Left lung (tissue), 10 donors: ENCODE measurements around the gene STXBP5L. TPM values are rescaled to one million over a fixed set of nuclear protein-coding genes. Genes with fewer than 3 reads are reported as not detected.

ENCODE experiments used
- ATAC-seq: fragments of 200-7000 bp; cut with Tn5 transposase; one replicate; pipeline ENCODE4 v1.9.1; 2020; ENCODE audit warnings: moderate library complexity
- DNase-seq, 4 donors: peaks; one replicate each; pipeline ENCODE4 v3.0.0-alpha.2; 2013 to 2020
- H3K27ac ChIP-seq, 2 donors: fragments of 200-600 bp; sonication (generic) in 1 of 2; one replicate each; pipeline versions ENCODE4 v1.5.0 to v1.8.0; 2020 to 2021
- H3K27me3 ChIP-seq, 2 donors: fragments of 200-600 bp; sonication (generic) in 1 of 2; one replicate each; pipeline versions ENCODE4 v1.5.0 to v1.8.0; 2020 to 2021
- H3K36me3 ChIP-seq, 2 donors: fragments of 200-600 bp; sonication (generic) in 1 of 2; one replicate each; pipeline versions ENCODE4 v1.5.0 to v1.8.0; 2020 to 2021
- H3K4me1 ChIP-seq, 2 donors: fragments of 200-600 bp; one replicate each; pipeline ENCODE4 v1.8.0; 2021
- H3K4me3 ChIP-seq, 2 donors: fragments of 200-600 bp; sonication (generic) in 1 of 2; one replicate each; pipeline versions ENCODE4 v1.5.0 to v1.8.0; 2020 to 2021; ENCODE audit warnings: mild to moderate bottlenecking in 1 of 2
- H3K9me3 ChIP-seq, 2 donors: fragments of 200-600 bp; sonication (generic) in 1 of 2; one replicate each; pipeline versions ENCODE4 v1.5.0 to v1.8.0; 2020 to 2021
- CTCF ChIP-seq, 2 donors: fragments of 200-600 bp; sonication (generic) in 1 of 2; IDR thresholded peaks; one replicate each; pipeline versions ENCODE4 v1.5.0 to v1.8.0; 2021; ENCODE audit warnings: antibody characterized with exemption in 2 of 2
- intact Hi-C, 2 donors: fragments of 100-400 bp; cut with DNase I; formaldehyde crosslinking; loops; one replicate each; pipeline versions ENCODE4 v1.11.2 to v1.14.2; 2022
- polyA plus RNA-seq, 6 donors: library from polyadenylated mRNA; unstranded; fragments of 120-200 nt; gene quantifications; one replicate each; pipeline ENCODE4 v1.2.1, GENCODE V29; 2013; ENCODE audit not compliant: insufficient read length in 6 of 6
- total RNA-seq, 2 donors: library from RNA; stranded (reverse); fragmentation: NEBNext Ultra II Directional; extraction: Animal tissue kit (Norgen Biotek cat#: 25700); gene quantifications; one replicate each; pipeline ENCODE4 v1.2.1, GENCODE V29; 2021
- donor health status: DM: no; HTN: yes; CAD: no.
- donor health status: DM: no; HTN: no; CAD: no.

STXBP5L gene
- total and polyA plus RNA-seq, 8 donors: 0.14 to 0.41 (median 0.17) TPM; not detected in 2

- no peaks in the 10 kb centered on the region for H3K36me3 ChIP-seq
- H3K27me3 ChIP-seq: no peaks in the 10 kb centered on the region
- H3K9me3 ChIP-seq: no peaks in the 10 kb centered on the region
- ATAC-seq: no peak
- no peak overlapping the region for H3K27ac ChIP-seq
- DNase-seq: no peak
- intact Hi-C loops: no loop called here
- no peaks in the 10 kb centered on the region for H3K4me1 ChIP-seq
- TF ChIP-seq CTCF (IDR thresholded peaks at IDR 0.05): no peak
- H3K4me3 ChIP-seq: no peak overlapping the region
Measured at GRCh38 chr3:121424549-121424948, 516.5 kb downstream of the STXBP5L start.

GRCh38 chr3:121430664-121431215 lies 522.7 kb downstream of the STXBP5L start:
- Histone ChIP-seq H3K4me3 (no peak overlapping the region), H3K4me1 (peaks cover 0 to 17% of the 10 kb centered on the region in 2 donors), H3K27ac (no peak overlapping the region), H3K27me3 (no peaks in the 10 kb centered on the region), H3K36me3 (no peaks in the 10 kb centered on the region), H3K9me3 (no peaks in the 10 kb centered on the region)
- DNase-seq (no peak), ATAC-seq (no peak)
- intact Hi-C loops: no loop called here
- TF ChIP-seq CTCF (IDR thresholded peaks at IDR 0.05): no peak

- H3K27ac ChIP-seq: no peak overlapping the region
Measured at GRCh38 chr3:121431726-121432517, 523.9 kb downstream of the STXBP5L start.

GRCh38 chr3:121436074-121436473 lies 528.1 kb downstream of the STXBP5L start:
- Histone ChIP-seq H3K36me3 (no peaks in the 10 kb centered on the region), H3K27ac (no peak overlapping the region), H3K4me1 (peaks cover 0 to 17% of the 10 kb centered on the region in 2 donors), H3K4me3 (no peak overlapping the region), H3K9me3 (no peaks in the 10 kb centered on the region), H3K27me3 (no peaks in the 10 kb centered on the region)
- TF ChIP-seq CTCF (IDR thresholded peaks at IDR 0.05): no peak
- intact Hi-C loops: no loop called here
- DNase-seq (no peak), ATAC-seq (no peak)

More at GRCh38 chr3:121431726-121432517, 523.9 kb downstream of the STXBP5L start:
- H3K9me3 ChIP-seq: no peaks in the 10 kb centered on the region
- no peaks in the 10 kb centered on the region for H3K27me3 ChIP-seq
- H3K4me1 ChIP-seq: peaks cover 0 to 17% of the 10 kb centered on the region in 2 donors
- TF ChIP-seq CTCF (IDR thresholded peaks at IDR 0.05): no peak
- peak in 2 of 4 donors; percentile 10 to 28 for DNase-seq
- H3K4me3 ChIP-seq: peak overlapping the region; percentile 8 to 21
- peak; percentile 93 for ATAC-seq
- no peaks in the 10 kb centered on the region for H3K36me3 ChIP-seq
- intact Hi-C loops: no loop called here

- no peak overlapping the region for H3K27ac ChIP-seq
- no peak for ATAC-seq
Measured at GRCh38 chr3:121436641-121437040, 528.6 kb downstream of the STXBP5L start.

More at GRCh38 chr3:121436641-121437040, 528.6 kb downstream of the STXBP5L start:
- no peaks in the 10 kb centered on the region for H3K27me3 ChIP-seq
- no peaks in the 10 kb centered on the region for H3K9me3 ChIP-seq
- TF ChIP-seq CTCF (IDR thresholded peaks at IDR 0.05): no peak
- intact Hi-C loops: no loop called here
- H3K4me1 ChIP-seq: peaks cover 0 to 14% of the 10 kb centered on the region in 2 donors
- no peak for DNase-seq
- H3K4me3 ChIP-seq: no peak overlapping the region
- H3K36me3 ChIP-seq: no peaks in the 10 kb centered on the region
